Breast epithelium (tissue), 4 donors: ENCODE measurements around the gene FOLR1. TPM values are rescaled to one million over a fixed set of nuclear protein-coding genes. Genes with fewer than 3 reads are reported as not detected.
"Not testable (repeated sequence)": the region's sequence is repeated elsewhere in the genome, so short reads cannot be mapped to it uniquely, and the experiment has no call there.

ENCODE experiments used
- DNase-seq, 2 donors: peaks; one replicate each; pipeline ENCODE4 v3.0.0-alpha.2; 2019; ENCODE audit warnings: low spot score in 2 of 2
- H3K27ac ChIP-seq, 2 donors: fragments of 200-600 bp; sonication (generic) in 1 of 2; one replicate each; pipeline ENCODE4 v1.5.1; 2016 to 2019; ENCODE audit warnings: mild to moderate bottlenecking in 1 of 2
- H3K27me3 ChIP-seq, 2 donors: fragments of 200-600 bp; sonication (generic) in 1 of 2; one replicate each; pipeline versions ENCODE4 v1.5.1 to v1.6.0; 2017 to 2019; ENCODE audit warnings: control low read depth in 1 of 2, mild to moderate bottlenecking in 1 of 2
- H3K36me3 ChIP-seq: fragments of 200-600 bp; one replicate; pipeline ENCODE4 v1.5.1; 2019
- H3K4me1 ChIP-seq, 2 donors: fragments of 200-600 bp; sonication (generic); one replicate each; pipeline ENCODE4 v1.5.1; 2016 to 2019; ENCODE audit warnings: control low read depth in 1 of 2
- H3K4me3 ChIP-seq, 3 donors: fragments of 200-600 bp; sonication (generic); 1 replicate in 2 of 3; 2 replicates in 1 of 3; pipeline ENCODE4 v1.5.1; 2016 to 2019; ENCODE audit warnings: mild to moderate bottlenecking in 3 of 3, moderate library complexity in 2 of 3
- H3K9me3 ChIP-seq, 2 donors: fragments of 200-600 bp; sonication (generic) in 1 of 2; one replicate each; pipeline ENCODE4 v1.5.1; 2016 to 2019; ENCODE audit warnings: control low read depth in 1 of 2
- POLR2A ChIP-seq: fragments of 450-650 bp; IDR thresholded peaks from one replicate; pipeline ENCODE4 v1.6.1; 2016; ENCODE audit warnings: antibody characterized with exemption, mild to moderate bottlenecking, moderate library complexity
- POLR2AphosphoS5 ChIP-seq, 3 donors: sonication (generic); formaldehyde crosslinking; IDR thresholded peaks; one replicate each; pipeline ENCODE4 v1.6.1; 2017; ENCODE audit warnings: antibody characterized with exemption in 3 of 3
- intact Hi-C: fragments of 100-400 bp; cut with DNase I; formaldehyde crosslinking; loops from one replicate; pipeline ENCODE4 v1.15.1; 2023; ENCODE audit warnings: low total_unique reads
- total RNA-seq, 3 donors: library from RNA; depleted of rRNA; stranded (reverse); fragments of >200 nt; gene quantifications; one replicate each; pipeline ENCODE4 v1.1.0, GENCODE V29; 2016
- TF ChIP-seq, protein P1 (sequence below), 3 donors: fragments of 450-650 bp; IDR thresholded peaks; one replicate each; pipeline ENCODE4 v1.5.1; 2016 to 2017; ENCODE audit warnings: antibody characterized with exemption in 3 of 3, mild to moderate bottlenecking in 3 of 3, moderate library complexity in 3 of 3

Gene FOLR1
- total RNA-seq, 3 donors from 2014 or later: 11.8 to 45.2 TPM; not detected in 1

DNA sequence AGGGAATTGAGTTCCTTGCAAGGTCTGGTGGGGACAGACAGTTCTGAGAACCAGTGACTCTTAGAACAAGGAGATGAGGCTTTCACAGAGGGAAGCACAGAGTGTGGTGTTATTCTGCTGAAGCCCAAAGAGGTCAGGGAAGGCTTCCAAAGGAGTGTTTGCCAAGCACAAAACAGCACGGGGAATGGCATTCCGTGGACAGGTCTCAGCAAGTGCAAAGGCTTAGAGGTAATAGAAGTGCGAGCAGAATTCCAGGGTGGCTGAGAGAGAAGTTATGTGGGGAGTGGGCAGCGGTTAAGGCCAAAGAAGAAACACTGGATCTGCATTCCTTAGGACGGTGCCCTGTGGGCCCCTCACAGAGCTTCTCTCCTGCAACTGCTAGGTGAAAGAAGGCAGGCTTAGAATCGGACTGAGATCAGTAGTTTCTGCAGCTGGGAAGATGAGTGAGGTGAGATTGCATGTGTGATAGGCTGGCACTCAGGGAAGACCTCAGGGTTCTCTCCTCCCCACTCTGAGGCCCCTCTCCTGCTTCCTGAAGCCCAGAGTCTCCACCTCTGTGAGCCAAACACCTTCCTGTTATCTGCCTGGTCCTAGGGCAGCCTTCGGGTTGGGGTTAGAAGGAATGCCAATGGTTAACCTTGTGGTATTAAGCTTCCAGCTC is 10.9 kb upstream of the FOLR1 start:
- H3K27me3 ChIP-seq, H3K4me1 ChIP-seq, H3K36me3 ChIP-seq, H3K9me3 ChIP-seq, intact Hi-C loops: not testable (repeated sequence)
- peak in 1 of 3 donors; percentile 44 for TF ChIP-seq POLR2AphosphoS5 (IDR thresholded peaks at IDR 0.05)
- peak in 1 of 2 donors; percentile 89 for DNase-seq
- H3K4me3 ChIP-seq: peak overlapping the region in 2 of 3 donors; percentile 22
- H3K27ac ChIP-seq: peak overlapping the region; percentile 79 to 86

DNA sequence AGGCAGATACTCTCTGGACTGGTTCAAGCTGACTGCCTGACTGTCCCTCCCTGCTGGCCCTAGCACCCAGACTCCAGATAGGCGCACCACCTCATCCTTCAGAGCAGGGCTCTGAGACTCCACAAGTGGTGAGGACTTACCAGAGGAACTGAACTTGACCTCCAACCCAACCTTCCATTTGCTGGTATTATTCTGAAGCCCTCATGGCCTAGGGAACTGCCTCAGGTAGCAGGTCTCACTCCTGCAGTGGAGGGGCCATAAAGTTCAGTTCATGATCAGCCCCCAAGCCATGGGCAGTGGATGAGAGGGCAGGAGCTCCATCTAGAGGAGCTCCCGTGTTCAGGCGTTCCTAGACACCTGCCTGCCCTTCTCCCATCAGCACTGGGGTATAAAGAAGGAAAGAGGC is 10.4 kb upstream of the FOLR1 start:
- H3K4me1 ChIP-seq, H3K9me3 ChIP-seq, H3K36me3 ChIP-seq, H3K27me3 ChIP-seq, intact Hi-C loops: not testable (repeated sequence)
- Histone ChIP-seq H3K27ac (peak overlapping the region; percentile 79 to 86), H3K4me3 (peak overlapping the region in 1 of 3 donors; percentile 37)
- peak in 1 of 2 donors; percentile 32 for DNase-seq

DNA sequence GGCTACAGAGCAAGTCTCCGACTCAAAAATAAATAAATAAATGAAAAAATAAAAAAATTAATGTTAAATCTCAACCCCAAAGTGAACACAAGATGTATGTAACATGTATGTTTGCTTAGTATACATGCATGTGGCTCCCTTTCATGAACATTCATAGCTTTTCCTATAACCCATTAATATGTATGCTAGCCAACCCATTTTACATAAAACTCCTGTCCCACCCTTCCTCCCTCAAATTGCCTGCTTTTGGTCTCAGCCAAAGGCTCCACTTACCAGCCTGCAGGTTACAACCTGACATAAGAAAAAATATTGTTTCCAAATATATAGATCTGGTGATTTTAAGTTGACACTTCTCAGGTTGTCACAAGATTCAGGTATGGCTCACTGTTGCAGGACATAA is 3.7 kb upstream of the FOLR1 start:
- DNase-seq: no peak
- TF ChIP-seq POLR2AphosphoS5 (IDR thresholded peaks at IDR 0.05): no peak
- no peak for TF ChIP-seq POLR2A
- TF ChIP-seq, protein P1, sequence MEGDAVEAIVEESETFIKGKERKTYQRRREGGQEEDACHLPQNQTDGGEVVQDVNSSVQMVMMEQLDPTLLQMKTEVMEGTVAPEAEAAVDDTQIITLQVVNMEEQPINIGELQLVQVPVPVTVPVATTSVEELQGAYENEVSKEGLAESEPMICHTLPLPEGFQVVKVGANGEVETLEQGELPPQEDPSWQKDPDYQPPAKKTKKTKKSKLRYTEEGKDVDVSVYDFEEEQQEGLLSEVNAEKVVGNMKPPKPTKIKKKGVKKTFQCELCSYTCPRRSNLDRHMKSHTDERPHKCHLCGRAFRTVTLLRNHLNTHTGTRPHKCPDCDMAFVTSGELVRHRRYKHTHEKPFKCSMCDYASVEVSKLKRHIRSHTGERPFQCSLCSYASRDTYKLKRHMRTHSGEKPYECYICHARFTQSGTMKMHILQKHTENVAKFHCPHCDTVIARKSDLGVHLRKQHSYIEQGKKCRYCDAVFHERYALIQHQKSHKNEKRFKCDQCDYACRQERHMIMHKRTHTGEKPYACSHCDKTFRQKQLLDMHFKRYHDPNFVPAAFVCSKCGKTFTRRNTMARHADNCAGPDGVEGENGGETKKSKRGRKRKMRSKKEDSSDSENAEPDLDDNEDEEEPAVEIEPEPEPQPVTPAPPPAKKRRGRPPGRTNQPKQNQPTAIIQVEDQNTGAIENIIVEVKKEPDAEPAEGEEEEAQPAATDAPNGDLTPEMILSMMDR (IDR thresholded peaks at IDR 0.05): no peak
- Histone ChIP-seq H3K9me3 (no peaks in the 10 kb centered on the region), H3K27me3 (no peaks in the 10 kb centered on the region), H3K27ac (peak overlapping the region in 1 of 2 donors; percentile 70), H3K4me3 (no peak overlapping the region), H3K4me1 (peaks cover 0 to 8% of the 10 kb centered on the region in 2 donors), H3K36me3 (no peaks in the 10 kb centered on the region)
- intact Hi-C loops: no loop called here

DNA sequence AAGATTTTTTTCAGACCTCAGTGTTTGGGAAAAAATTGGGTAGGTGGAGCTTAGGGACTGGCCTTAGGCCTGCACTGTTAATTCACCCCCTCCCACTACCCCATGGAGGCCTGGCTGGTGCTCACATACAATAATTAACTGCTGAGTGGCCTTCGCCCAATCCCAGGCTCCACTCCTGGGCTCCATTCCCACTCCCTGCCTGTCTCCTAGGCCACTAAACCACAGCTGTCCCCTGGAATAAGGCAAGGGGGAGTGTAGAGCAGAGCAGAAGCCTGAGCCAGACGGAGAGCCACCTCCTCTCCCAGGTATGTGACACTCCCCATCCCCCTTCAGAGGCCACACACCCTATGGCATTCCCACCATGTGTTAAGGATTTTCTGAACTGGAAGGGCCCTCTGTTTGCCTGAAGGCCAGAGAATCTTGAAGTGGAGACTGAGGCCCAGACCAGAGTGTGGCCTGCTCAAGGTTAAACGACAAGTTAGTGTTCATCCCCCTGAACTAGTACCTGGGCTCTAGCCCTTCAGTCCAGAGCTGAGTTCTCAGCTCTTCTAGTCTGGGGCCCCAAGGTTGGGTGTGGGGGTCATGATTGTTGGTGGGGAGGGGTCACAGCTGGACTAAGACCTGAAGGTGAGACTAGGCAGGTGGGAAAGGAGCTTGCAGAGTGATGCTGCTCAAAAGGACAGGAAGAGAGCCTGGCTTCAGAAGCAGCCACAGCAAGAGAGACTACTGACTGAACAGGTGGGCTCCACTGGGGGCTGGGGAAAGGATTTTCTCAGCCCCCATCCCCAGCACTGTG is 2.3 kb upstream of the FOLR1 start:
- H3K27ac ChIP-seq: peak overlapping the region; percentile 70 to 78
- H3K4me3 ChIP-seq: no peak overlapping the region
- peak in 1 of 2 donors; percentile 47 for DNase-seq
- no peaks in the 10 kb centered on the region for H3K36me3 ChIP-seq
- TF ChIP-seq POLR2A (no peak), POLR2AphosphoS5 (IDR thresholded peaks at IDR 0.05) (no peak)
- TF ChIP-seq, protein P1 (IDR thresholded peaks at IDR 0.05): no peak
- no peaks in the 10 kb centered on the region for H3K27me3 ChIP-seq
- peaks cover 0 to 8% of the 10 kb centered on the region in 2 donors for H3K4me1 ChIP-seq
- intact Hi-C loops: no loop called here
- no peaks in the 10 kb centered on the region for H3K9me3 ChIP-seq

DNA sequence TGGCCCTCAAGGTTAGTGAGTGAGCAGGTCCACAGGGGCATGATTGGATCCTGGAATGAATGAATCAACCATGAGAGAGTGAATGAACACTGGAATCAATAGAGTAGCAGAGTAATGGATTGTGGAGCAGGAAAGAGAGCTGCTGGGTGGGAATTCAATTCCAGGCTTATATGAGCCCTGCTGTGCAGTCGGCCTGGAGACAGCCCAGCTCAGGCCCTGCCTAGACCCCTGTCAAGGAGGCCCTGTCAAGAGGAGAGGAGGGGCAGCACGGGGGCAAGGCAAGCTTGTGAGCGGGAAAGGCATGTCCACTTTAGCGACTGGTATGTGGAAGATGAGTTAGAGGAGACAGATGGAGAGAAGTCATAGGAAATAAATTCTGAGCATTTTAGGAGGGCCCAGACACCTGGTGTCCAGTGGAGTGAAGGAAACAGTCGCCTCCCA is 1.3 kb upstream of the FOLR1 start:
- TF ChIP-seq POLR2AphosphoS5 (IDR thresholded peaks at IDR 0.05) (no peak), POLR2A (no peak)
- TF ChIP-seq, protein P1 (IDR thresholded peaks at IDR 0.05): no peak
- Histone ChIP-seq H3K27me3 (no peaks in the 10 kb centered on the region), H3K27ac (peak overlapping the region in 1 of 2 donors; percentile 70), H3K4me3 (no peak overlapping the region), H3K4me1 (peaks cover 0 to 8% of the 10 kb centered on the region in 2 donors), H3K36me3 (no peaks in the 10 kb centered on the region), H3K9me3 (no peaks in the 10 kb centered on the region)
- no peak for DNase-seq
- intact Hi-C loops: no loop called here
